ENCODE measurements around the gene TJAP1. TPM values are rescaled to one million over a fixed set of nuclear protein-coding genes. Genes with fewer than 3 reads are reported as not detected.

The TJAP1 gene
- total RNA-seq, 1 donor from 2014 or later: 6.6 TPM

DNA sequence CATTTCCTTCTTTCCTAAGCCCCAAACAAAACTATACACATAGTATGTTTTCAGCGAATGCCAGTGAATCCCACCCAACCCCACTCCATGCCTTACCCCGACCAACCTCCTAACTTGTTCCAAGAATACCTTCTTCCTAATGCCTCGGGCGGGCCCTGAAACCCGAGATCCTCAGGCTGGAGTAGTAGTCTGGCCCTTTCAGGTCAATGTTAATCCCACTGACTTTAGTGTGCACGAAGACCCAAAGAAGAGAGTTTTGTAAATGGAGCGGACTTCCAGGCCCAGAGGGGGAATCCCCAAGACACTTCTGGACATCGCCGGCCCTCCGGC, 39.0 kb downstream of the TJAP1 start:
- Histone ChIP-seq H3K4me3 (ENCODE audit: low read depth, low read length) (peak overlapping the region; percentile 88), H3K36me3 (ENCODE audit: control insufficient read depth, insufficient read depth, low read length) (peaks cover 42% of the 10 kb centered on the region), H3K27me3 (ENCODE audit: control insufficient read depth, insufficient read depth, low read length) (no peaks in the 10 kb centered on the region)
- DNase-seq (ENCODE audit: low read depth) (no peak), FAIRE-seq (no peak)
- TF ChIP-seq, protein P1, sequence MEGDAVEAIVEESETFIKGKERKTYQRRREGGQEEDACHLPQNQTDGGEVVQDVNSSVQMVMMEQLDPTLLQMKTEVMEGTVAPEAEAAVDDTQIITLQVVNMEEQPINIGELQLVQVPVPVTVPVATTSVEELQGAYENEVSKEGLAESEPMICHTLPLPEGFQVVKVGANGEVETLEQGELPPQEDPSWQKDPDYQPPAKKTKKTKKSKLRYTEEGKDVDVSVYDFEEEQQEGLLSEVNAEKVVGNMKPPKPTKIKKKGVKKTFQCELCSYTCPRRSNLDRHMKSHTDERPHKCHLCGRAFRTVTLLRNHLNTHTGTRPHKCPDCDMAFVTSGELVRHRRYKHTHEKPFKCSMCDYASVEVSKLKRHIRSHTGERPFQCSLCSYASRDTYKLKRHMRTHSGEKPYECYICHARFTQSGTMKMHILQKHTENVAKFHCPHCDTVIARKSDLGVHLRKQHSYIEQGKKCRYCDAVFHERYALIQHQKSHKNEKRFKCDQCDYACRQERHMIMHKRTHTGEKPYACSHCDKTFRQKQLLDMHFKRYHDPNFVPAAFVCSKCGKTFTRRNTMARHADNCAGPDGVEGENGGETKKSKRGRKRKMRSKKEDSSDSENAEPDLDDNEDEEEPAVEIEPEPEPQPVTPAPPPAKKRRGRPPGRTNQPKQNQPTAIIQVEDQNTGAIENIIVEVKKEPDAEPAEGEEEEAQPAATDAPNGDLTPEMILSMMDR (IDR thresholded peaks at IDR 0.05; ENCODE audit: insufficient read depth, low read length, severe bottlenecking): no peak

DNA sequence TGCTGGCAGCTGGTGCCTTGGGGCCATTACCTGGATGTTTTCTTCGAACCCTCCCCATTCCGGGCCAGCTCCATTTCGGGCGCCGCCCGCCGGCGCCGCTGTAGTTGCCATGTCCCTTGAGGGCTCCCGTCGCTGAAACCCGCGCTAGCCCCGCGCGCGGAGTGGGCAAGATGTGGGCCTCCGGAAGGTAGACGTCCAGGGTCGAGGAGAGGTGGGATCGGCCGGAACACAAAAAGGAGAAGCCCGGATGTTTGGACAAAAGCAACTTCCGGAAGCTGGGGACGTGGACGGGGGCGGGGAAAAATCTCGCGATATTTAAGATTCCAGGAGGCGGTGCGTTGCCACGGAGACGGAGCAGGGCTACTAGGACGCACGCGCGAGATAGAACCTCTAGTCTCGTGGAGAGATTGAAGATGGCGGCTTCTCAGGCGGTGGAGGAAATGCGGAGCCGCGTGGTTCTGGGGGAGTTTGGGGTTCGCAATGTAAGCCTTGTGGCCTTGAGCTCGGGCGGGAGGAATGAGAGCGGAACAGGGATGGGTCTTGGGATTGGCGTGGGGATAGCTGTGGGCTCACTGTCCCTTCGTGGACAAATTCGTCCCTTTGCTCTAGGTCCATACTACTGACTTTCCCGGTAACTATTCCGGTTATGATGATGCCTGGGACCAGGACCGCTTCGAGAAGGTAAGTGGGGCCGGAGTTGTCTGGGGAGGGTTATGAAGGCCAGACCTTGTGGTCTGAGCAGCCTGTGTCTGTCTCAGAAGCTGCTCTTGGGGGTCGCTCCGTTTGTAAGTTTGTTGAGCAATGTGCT, 39.5 kb downstream of the TJAP1 start, which contains the start of the genes POLR1C and YIPF3:
Gene POLR1C (plus strand): TSS at position 393 of the 808 bp plus-strand sequence. CDS start 21 bp downstream, at position 414.
Gene YIPF3 (minus strand): TSS at position 230 of the 808 bp plus-strand sequence. CDS start 119 bp downstream, at position 111.
- no peak for FAIRE-seq
- peak; percentile 88 for DNase-seq (ENCODE audit: low read depth)
- Histone ChIP-seq H3K36me3 (ENCODE audit: control insufficient read depth, insufficient read depth, low read length) (peaks cover 40% of the 10 kb centered on the region), H3K27me3 (ENCODE audit: control insufficient read depth, insufficient read depth, low read length) (no peaks in the 10 kb centered on the region), H3K4me3 (ENCODE audit: low read depth, low read length) (peak within 1 kb of the TSS; percentile 88)
- TF ChIP-seq, protein P1 (IDR thresholded peaks at IDR 0.05; ENCODE audit: insufficient read depth, low read length, severe bottlenecking): no peak

DNA sequence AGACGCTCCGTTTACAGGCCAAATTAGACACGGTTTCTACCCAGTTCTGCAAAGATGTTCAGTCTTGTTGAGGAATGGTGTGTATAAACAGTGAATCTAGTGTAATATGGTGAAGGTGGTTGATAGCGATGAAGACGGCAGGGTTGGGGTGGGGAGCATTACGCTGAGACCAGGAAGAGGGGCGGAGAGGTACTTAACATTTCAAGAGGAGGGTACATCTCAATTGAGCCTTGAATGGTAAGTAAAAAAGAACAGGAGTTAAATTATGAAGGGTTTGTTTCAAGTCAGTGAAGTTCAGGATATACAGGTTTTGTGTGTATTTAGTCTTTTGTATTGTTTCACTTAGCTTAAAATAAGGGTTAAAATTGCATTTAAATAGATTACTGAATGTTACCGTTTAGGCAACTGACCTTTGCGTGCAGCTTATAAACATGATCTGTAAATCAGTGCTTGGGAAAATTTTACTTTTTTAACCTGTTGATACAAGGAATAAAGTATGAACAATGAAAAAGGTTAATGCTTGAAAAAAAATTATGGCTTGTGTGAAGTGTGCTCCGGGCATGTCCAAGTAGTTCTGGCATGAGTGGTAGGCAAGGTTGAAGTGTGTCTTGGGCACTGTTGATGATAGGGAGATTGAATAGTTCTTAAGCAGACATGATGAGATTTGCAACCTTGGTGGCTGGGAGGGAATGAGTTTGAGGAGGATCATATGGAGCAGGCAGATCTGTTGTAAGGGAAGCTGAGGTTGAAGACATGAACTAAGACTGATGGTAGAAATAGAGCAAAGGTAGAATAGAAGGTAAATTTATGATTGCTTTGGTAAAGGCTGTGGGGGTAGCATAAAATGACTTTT, 40.4 kb downstream of the TJAP1 start:
- Histone ChIP-seq H3K36me3 (ENCODE audit: control insufficient read depth, insufficient read depth, low read length) (peaks cover 34% of the 10 kb centered on the region), H3K4me3 (ENCODE audit: low read depth, low read length) (peak overlapping the region; percentile 88), H3K27me3 (ENCODE audit: control insufficient read depth, insufficient read depth, low read length) (no peaks in the 10 kb centered on the region)
- DNase-seq (ENCODE audit: low read depth): no peak
- no peak for FAIRE-seq
- TF ChIP-seq, protein P1 (IDR thresholded peaks at IDR 0.05; ENCODE audit: insufficient read depth, low read length, severe bottlenecking): no peak

DNA sequence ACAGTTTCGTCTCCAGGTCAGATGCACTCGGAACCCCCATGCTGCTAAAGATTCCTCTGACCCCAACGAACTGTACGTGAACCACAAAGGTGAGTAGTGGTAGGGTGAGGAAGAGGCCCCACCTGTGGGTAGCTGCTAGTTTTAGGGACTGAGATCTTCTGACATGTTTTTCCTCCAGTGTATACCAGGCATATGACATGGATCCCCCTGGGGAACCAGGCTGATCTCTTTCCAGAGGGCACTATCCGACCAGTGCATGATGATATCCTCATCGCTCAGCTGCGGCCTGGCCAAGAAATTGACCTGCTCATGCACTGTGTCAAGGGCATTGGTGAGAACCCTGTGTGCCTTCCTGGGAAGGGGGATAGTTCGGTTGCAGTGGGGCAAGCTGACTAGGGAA, 42.7 kb downstream of the TJAP1 start:
- TF ChIP-seq, protein P1 (IDR thresholded peaks at IDR 0.05; ENCODE audit: insufficient read depth, low read length, severe bottlenecking): no peak
- no peak for DNase-seq (ENCODE audit: low read depth)
- no peaks in the 10 kb centered on the region for H3K27me3 ChIP-seq (ENCODE audit: control insufficient read depth, insufficient read depth, low read length)
- no peak overlapping the region for H3K4me3 ChIP-seq (ENCODE audit: low read depth, low read length)
- H3K36me3 ChIP-seq (ENCODE audit: control insufficient read depth, insufficient read depth, low read length): peaks cover 31% of the 10 kb centered on the region
- no peak for FAIRE-seq

DNA sequence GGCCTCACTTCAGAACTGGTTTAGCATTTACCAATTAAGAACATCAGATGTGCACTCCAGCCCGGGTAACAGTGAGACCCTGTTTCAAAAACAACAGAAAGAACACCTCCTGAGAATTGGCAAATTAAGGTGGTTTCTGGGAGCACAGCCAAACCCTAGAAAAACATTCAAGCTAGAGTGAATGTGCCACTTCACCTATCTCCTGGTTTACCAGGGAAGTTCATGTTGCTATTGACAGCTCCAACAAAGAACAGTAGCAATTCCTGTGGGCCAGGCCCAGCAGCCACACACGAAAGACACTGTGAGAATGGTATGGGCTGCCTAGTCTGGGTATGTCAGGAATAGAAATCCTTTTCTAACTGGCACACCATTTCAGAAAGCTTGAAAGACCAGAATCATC, 44.5 kb downstream of the TJAP1 start:
- Histone ChIP-seq H3K4me3 (ENCODE audit: low read depth, low read length) (no peak overlapping the region), H3K36me3 (ENCODE audit: control insufficient read depth, insufficient read depth, low read length) (peaks cover 34% of the 10 kb centered on the region), H3K27me3 (ENCODE audit: control insufficient read depth, insufficient read depth, low read length) (no peaks in the 10 kb centered on the region)
- no peak for DNase-seq (ENCODE audit: low read depth)
- TF ChIP-seq, protein P1 (IDR thresholded peaks at IDR 0.05; ENCODE audit: insufficient read depth, low read length, severe bottlenecking): no peak
- FAIRE-seq: no peak

Data from bronchial epithelial cell (primary cell).